Caco-2 (cell line): ENCODE results near the gene PLEK. TPM values are rescaled to one million over a fixed set of nuclear protein-coding genes. Genes with fewer than 3 reads are reported as not detected.

ENCODE experiments used
- BruUV-seq: library from RNA; stranded (reverse); fragments of 400-500 nt; replicated peaks from 2 replicates; lab custom pipeline; 2021; lab: Mats Ljungman, UMichigan
- CTCF ChIA-PET: fragments of 300-600 bp; sonication (Branson Sonifier 250); formaldehyde crosslinking; loops from one replicate; lab custom pipeline; 2022; ENCODE audit warnings: antibody characterized with exemption; lab: Charles Lee
- POLR2A ChIA-PET: fragments of 300-600 bp; sonication (Branson Sonifier 250); formaldehyde crosslinking; loops from one replicate; lab custom pipeline; 2022; ENCODE audit warnings: antibody characterized with exemption; lab: Charles Lee
- DNase-seq, 2 experiments: peaks; one replicate each; pipeline versions ENCODE4 v3.0.0 to v3.0.0-alpha.2; 2020 to 2022
- H3K27me3 ChIP-seq: replicated peaks from 2 replicates; pipeline ENCODE4 v1.6.0; 2011; ENCODE audit warnings: low read length; ENCODE audit not compliant: control insufficient read depth, insufficient read depth
- H3K36me3 ChIP-seq: 2 replicates; pipeline ENCODE4 v1.5.1; 2011; ENCODE audit warnings: low read length; ENCODE audit not compliant: control insufficient read depth, insufficient read depth
- H3K4me1 ChIP-seq: fragments of 250-450 bp; sonication (Bioruptor Pico); 2 replicates; pipeline ENCODE4 v1.5.1; 2020; ENCODE audit warnings: mild to moderate bottlenecking
- H3K4me3 ChIP-seq: 2 replicates; pipeline ENCODE4 v1.5.1; 2011; ENCODE audit warnings: low read depth, mild to moderate bottlenecking, control low read depth, low read length
- H3K9me3 ChIP-seq: fragments of 250-450 bp; sonication (Bioruptor Pico); 2 replicates; pipeline ENCODE4 v1.5.1; 2020; ENCODE audit warnings: mild to moderate bottlenecking, moderate library complexity
- H3K27ac Mint-ChIP-seq: one replicate; pipeline ENCODE4 v1.8.0; 2022; ENCODE audit warnings: mixed read lengths; ENCODE audit not compliant: unreplicated experiment
- H3K27me3 Mint-ChIP-seq: one replicate; pipeline ENCODE4 v1.8.0; 2022; ENCODE audit warnings: mixed read lengths; ENCODE audit not compliant: insufficient read depth, unreplicated experiment
- H3K36me3 Mint-ChIP-seq: one replicate; pipeline ENCODE4 v1.8.0; 2022; ENCODE audit warnings: mild to moderate bottlenecking, mixed read lengths; ENCODE audit not compliant: insufficient read depth, unreplicated experiment
- H3K4me1 Mint-ChIP-seq: one replicate; pipeline ENCODE4 v1.8.0; 2022; ENCODE audit warnings: low read depth, mixed read lengths; ENCODE audit not compliant: unreplicated experiment
- H3K4me3 Mint-ChIP-seq: one replicate; pipeline ENCODE4 v1.8.0; 2022; ENCODE audit warnings: mild to moderate bottlenecking, moderate library complexity, mixed read lengths; ENCODE audit not compliant: unreplicated experiment
- H3K9me3 Mint-ChIP-seq: one replicate; pipeline ENCODE4 v1.8.0; 2022; ENCODE audit warnings: mixed read lengths; ENCODE audit not compliant: unreplicated experiment
- intact Hi-C: fragments of 100-400 bp; cut with micrococcal nuclease; formaldehyde crosslinking; loops from one replicate; pipeline ENCODE4 v1.10.0; 2022; ENCODE audit not compliant: unreplicated experiment
- total RNA-seq: library from RNA; stranded (reverse); gene quantifications from 2 replicates; pipeline ENCODE4 v1.2.3, GENCODE V29; 2022
- TF ChIP-seq, protein P1 (sequence below), 2 experiments: fragments of 200-600 bp in 1 of 2; IDR thresholded peaks; 1 replicate in 1 of 2; 2 replicates in 1 of 2; pipeline versions ENCODE4 v1.5.1 to v1.8.0; 2011 to 2022; ENCODE audit warnings: antibody characterized with exemption in 1 of 2, control low read depth in 1 of 2, inconsistent platforms in 1 of 2, low read depth in 1 of 2, low read length in 1 of 2, mild to moderate bottlenecking in 1 of 2, moderate library complexity in 1 of 2; ENCODE audit not compliant: insufficient read depth in 1 of 2, severe bottlenecking in 1 of 2, unreplicated experiment in 1 of 2

The PLEK gene
- total RNA-seq, 1 experiment from 2014 or later: not detected

DNA sequence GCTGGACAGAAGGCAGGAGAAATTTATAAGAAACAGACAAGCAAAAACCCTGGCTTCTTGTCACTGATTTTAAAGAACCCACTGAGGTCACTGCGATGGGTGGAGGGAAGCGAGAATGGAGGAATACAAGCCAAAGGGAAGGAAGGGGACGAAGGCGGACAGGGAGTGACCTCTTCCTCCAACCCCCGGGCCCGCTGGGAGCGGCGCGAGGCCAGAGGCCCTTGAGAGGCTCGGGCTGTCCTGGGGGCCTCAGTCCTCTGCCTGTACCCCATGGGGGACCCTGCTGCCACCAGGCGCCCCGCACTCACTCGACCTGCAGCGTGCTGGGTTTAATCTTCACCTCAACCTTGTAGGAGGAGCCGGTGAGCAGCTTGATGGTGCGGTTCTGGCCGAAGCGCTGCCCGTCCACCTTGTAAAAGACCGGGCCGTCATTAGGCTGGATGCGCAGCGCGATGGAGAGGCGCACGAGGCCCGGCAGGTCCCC, 46.1 kb upstream of the PLEK start:
- no peak overlapping the region for H3K27ac Mint-ChIP-seq

DNA sequence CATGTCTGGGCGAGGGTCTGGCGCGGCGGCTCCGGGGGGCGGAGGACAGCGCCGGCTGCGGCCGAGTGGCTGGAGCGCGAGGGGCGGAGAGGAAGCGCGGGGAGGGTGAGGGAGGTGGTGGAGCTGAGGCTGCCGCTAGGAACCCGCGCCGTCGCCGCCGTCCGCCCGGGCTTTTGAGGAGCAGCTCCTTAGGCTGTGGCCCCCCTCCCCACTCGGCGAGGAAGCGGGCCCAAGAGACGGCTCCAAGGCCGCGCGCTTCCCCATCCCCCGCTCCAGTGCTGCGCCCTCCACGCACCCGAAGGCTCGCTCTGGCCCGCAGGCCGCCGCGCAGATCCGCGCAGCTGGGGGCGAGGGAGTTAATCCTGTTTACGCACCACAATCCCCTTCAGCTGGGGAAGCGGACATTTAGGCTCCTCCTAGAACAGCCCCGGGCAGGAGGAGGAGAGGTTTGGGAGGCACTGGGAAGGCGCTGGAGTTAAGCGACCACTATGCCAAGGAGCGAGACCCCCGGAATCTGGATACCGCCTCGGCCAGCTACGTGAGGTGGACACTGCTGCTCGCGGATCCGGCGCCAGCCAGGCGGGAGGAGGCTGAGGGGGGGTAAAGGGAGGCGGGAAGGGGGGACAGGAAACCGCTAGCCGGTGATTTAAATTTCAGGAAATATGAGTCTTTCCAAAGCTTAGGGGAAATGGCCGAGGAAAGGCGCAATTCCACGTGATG, 45.5 kb upstream of the PLEK start, which contains the start of gene CNRIP1:
CNRIP1 (minus strand) TSS at position 552 of the 720 bp plus-strand sequence; CDS start at position 3, 549 bp downstream.
- DNase-seq: no peak
- Histone ChIP-seq H3K4me3 (no peak within 1 kb of the TSS), H3K27me3 (no peaks in the 10 kb centered on the region), H3K9me3 (no peaks in the 10 kb centered on the region), H3K36me3 (no peaks in the 10 kb centered on the region), H3K4me1 (no peaks in the 10 kb centered on the region)
- CTCF ChIA-PET: no interaction called here
- Mint-ChIP-seq H3K27me3 (peaks cover 4% of the 10 kb centered on the region), H3K36me3 (no peaks in the 10 kb centered on the region), H3K4me3 (no peak within 1 kb of the TSS), H3K9me3 (no peaks in the 10 kb centered on the region), H3K4me1 (no peaks in the 10 kb centered on the region), H3K27ac (no peak within 1 kb of the TSS)
- POLR2A ChIA-PET: no interaction called here
- TF ChIP-seq, protein P1, sequence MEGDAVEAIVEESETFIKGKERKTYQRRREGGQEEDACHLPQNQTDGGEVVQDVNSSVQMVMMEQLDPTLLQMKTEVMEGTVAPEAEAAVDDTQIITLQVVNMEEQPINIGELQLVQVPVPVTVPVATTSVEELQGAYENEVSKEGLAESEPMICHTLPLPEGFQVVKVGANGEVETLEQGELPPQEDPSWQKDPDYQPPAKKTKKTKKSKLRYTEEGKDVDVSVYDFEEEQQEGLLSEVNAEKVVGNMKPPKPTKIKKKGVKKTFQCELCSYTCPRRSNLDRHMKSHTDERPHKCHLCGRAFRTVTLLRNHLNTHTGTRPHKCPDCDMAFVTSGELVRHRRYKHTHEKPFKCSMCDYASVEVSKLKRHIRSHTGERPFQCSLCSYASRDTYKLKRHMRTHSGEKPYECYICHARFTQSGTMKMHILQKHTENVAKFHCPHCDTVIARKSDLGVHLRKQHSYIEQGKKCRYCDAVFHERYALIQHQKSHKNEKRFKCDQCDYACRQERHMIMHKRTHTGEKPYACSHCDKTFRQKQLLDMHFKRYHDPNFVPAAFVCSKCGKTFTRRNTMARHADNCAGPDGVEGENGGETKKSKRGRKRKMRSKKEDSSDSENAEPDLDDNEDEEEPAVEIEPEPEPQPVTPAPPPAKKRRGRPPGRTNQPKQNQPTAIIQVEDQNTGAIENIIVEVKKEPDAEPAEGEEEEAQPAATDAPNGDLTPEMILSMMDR (IDR thresholded peaks at IDR 0.05; ENCODE audit: insufficient read depth in 1 of 2, low read depth in 1 of 2, low read length in 1 of 2, severe bottlenecking in 1 of 2, unreplicated experiment in 1 of 2): no peak
- intact Hi-C loops: no loop called here
- BruUV-seq: no TSS peak

More for the DNA sequence above, 46.1 kb upstream of the PLEK start:
- Mint-ChIP-seq H3K9me3 (no peaks in the 10 kb centered on the region), H3K4me1 (no peaks in the 10 kb centered on the region), H3K36me3 (no peaks in the 10 kb centered on the region), H3K27me3 (peaks cover 6% of the 10 kb centered on the region), H3K4me3 (no peak overlapping the region)
- no peaks in the 10 kb centered on the region for H3K27me3 ChIP-seq
- H3K4me3 ChIP-seq: no peak overlapping the region
- ChIA-PET CTCF (no interaction called here), POLR2A (no interaction called here)
- no peaks in the 10 kb centered on the region for H3K4me1 ChIP-seq
- TF ChIP-seq, protein P1 (IDR thresholded peaks at IDR 0.05; ENCODE audit: insufficient read depth in 1 of 2, low read depth in 1 of 2, low read length in 1 of 2, severe bottlenecking in 1 of 2, unreplicated experiment in 1 of 2): no peak
- no peaks in the 10 kb centered on the region for H3K9me3 ChIP-seq
- no peaks in the 10 kb centered on the region for H3K36me3 ChIP-seq
- BruUV-seq: no TSS peak
- no peak for DNase-seq
- intact Hi-C loops: no loop called here

DNA sequence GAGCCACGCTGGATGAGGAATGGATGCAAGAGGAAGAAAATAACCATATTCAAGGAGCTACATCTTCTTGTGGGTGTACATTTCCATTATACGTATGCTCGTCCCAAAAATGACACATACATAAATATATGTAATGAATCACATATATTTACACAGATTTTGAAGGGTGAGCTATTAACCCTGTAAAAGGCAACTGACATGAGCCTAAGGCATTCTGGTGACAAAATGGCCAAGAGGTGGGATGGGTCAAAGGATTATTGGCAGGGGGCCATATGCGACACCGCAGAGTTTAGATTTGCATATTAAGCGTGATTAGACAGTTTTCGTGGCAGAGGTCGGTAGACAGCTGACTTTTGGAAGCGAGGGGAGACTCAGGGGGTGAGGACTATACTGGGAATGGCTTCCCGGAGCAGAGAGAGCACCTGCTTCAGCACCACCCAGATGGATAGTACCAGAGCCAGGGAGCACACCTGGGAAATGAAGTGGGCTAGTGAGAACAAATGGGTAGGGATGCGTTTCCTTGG, 44.9 kb upstream of the PLEK start:
- H3K9me3 ChIP-seq: no peaks in the 10 kb centered on the region
- no peaks in the 10 kb centered on the region for H3K4me1 Mint-ChIP-seq
- intact Hi-C loops: no loop called here
- no TSS peak for BruUV-seq
- no peaks in the 10 kb centered on the region for H3K9me3 Mint-ChIP-seq
- no peaks in the 10 kb centered on the region for H3K36me3 ChIP-seq
- H3K27me3 Mint-ChIP-seq: peaks cover 4% of the 10 kb centered on the region
- no peaks in the 10 kb centered on the region for H3K4me1 ChIP-seq
- no peaks in the 10 kb centered on the region for H3K36me3 Mint-ChIP-seq
- H3K27ac Mint-ChIP-seq: no peak overlapping the region
- ChIA-PET POLR2A (no interaction called here), CTCF (no interaction called here)
- TF ChIP-seq, protein P1 (IDR thresholded peaks at IDR 0.05; ENCODE audit: insufficient read depth in 1 of 2, low read depth in 1 of 2, low read length in 1 of 2, severe bottlenecking in 1 of 2, unreplicated experiment in 1 of 2): no peak
- no peaks in the 10 kb centered on the region for H3K27me3 ChIP-seq
- DNase-seq: no peak
- no peak overlapping the region for H3K4me3 Mint-ChIP-seq
- H3K4me3 ChIP-seq: no peak overlapping the region
